ACHN (cell line): ENCODE data around the gene CAB39.

ENCODE experiments used
- DNase-seq: peaks from one replicate; pipeline ENCODE4 v3.0.0-alpha.2; 2015
- in situ Hi-C: cut with HindIII; loops from 2 replicates; pipeline ENCODE4 v1.10.0; 2017; ENCODE audit warnings: low sequenced_read_pairs, low pct_ligation_motif_present, low pct_unique_long_range_greater_than_20kb

Gene CAB39

DNA sequence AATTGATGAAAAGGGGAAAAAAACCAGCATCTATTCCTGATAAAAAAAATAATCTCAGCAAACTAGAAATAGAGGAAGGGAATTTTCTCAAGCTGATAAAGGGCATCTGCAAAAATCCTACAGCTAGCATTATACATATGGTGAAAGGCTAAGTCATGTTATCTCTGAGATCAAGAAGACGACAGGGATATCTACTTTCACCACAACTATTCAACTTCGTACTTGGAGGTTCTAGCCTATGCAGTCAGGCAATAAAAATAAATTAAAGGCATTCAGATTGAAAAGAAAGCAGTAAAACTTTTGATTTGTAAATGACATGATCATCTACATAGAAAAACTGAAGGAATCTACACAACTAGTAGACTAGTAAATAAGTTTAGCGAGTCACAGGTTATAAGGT lies 58.2 kb downstream of the CAB39 start:
- in situ Hi-C loops: no loop called here
- DNase-seq: no peak

DNA sequence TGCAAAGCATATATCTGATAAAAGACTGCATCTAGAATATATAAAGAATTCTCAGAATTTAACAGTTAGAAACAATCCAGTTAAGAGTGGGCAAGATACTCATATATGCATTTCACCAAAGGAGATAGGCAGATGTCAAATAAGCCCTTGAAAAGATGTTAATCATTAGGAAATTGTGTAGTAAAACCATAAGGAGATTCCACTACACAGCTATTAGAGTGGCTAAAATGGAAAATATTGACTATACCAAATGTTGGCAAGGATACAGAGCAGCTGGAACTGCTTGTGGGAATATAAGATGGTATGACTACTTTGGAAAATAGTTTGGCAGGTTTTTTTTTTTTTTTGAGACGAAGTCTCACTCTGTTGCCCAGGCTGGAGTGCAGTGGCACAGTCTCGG lies 59.5 kb downstream of the CAB39 start:
- in situ Hi-C loops: no loop called here

DNA sequence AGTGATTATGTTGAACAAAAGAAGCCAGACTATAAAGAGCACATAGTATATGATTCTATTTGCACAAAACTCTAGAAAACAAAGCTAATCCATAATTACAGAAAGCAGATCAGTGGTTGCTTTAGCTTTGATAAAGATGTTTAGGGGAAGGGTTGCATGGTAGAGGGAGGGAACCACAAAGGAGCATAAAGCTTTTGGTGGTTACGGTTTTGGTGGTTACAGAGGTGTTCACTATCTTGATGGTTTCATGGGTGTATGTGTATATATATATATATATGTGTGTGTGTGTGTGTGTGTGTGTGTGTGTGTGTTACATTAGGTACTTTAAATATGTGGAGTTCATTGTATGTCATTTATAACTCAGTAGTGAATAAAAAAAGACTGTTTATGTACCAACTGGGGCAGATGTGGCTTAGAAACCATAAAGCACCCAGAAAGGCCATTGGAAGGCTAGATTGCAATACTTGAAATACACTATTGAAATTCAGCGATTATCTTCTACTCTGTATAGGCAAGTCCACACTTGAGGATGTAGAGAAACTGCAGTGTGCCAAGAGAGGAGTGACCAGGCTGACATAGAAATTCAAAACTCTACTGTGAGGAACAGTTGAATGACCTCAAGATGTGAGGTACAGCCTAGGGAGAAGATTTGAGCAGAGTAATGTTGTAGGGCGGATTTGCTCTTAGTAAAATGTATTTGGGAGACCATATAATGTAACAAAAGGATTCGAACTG lies 60.6 kb downstream of the CAB39 start:
- no peak for DNase-seq
- in situ Hi-C loops: no loop called here

More for the DNA sequence above, 59.5 kb downstream of the CAB39 start:
- no peak for DNase-seq

DNA sequence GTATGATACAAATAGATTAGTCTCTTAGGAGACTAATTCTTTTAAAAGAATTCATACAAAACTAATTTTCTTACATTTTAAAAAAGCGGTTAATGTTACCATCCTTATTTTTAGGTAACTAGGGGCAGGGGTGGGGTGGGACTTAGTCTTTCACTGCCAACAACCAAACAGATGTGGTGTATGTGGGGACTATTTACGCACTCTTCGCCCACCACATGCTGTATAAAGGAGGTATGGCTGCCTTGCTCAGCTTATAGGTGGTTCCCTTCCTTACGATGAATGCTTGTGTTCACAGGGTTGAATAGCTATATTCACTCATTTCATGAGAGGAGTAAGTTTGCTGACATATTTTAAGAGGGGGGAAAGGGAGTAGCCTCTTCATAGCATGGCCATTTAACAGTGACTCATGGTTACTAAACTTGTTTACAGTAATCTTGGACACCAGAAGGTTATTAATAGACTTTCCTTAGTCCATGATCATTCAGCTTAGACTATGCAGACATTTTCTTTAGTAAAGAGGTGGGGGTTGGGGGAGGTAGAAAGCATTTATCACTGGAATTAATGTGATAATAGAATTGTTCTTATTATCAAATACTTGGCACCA lies 61.8 kb downstream of the CAB39 start:
- in situ Hi-C loops: no loop called here
- no peak for DNase-seq

DNA sequence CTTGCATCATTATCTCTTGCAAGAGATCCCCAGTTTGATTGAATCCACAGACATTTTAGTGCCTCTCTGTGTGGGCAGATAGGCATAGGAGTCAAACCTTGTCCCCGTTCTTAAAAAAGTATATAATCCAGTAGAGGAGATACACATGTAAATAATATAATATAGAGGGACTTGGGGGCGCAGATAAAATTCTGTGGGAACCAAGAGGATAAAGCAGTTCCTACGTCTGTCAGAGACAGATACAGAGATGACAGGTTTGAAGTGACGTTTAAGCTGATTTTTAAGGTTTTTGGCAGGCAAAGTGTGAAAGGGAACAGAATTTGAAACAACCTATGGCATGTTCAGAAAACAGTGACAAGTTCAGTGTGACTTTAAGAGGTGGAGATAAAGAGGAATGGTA lies 63.1 kb downstream of the CAB39 start:
- no peak for DNase-seq
- in situ Hi-C loops: no loop called here

DNA sequence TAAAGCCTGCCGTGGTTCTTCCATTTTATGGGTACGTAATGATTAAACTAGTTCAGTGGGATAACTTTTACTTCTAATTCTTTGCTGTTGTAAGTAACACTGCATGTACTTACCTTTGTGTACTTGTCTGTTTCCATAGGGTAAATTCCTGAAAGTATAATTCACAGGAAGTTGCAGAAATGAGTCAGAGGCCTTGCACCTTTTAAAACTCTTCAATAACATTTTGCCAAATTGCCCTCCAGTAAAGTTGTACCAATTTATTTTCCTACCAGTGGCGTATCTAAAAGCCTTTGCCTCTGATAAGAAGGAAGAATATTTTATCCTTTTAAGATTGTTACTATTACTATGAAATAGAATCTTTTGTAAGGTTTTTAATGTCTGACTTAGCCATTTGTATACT lies 65.1 kb downstream of the CAB39 start:
- in situ Hi-C loops: no loop called here
- DNase-seq: no peak

DNA sequence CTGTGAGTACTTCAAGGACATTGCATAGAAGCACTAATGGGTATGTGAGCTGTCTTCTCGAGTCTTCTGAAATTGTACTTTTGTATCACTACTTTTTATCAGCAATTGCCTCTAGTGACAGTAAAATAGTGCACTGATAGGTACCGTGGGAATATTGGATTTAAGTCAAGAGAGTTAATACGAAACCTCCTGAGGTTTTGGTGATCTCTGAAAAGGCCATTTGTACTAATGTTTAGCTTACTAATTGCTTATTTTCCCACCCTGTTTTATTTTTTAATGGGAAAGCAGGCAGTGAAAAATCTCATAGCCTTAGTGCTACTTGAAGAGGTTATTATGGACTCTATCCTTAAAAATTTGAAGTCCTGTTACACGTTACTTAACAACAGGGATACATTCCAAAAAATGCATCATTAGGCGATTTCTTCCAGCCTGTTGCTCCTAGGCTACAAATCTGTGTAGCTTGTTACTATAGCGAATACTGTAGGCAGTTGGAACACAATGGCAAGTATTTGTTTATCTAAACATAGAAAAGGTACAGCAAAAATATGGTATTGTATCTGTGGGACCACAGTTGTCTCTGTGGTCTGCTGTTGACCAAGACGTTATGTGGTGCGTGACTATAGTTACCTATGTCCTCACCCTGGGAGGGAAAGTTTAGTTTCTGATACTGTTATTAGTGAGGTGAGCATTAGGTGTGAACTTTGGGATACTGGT lies 65.9 kb downstream of the CAB39 start:
- DNase-seq: no peak
- in situ Hi-C loops: no loop called here

DNA sequence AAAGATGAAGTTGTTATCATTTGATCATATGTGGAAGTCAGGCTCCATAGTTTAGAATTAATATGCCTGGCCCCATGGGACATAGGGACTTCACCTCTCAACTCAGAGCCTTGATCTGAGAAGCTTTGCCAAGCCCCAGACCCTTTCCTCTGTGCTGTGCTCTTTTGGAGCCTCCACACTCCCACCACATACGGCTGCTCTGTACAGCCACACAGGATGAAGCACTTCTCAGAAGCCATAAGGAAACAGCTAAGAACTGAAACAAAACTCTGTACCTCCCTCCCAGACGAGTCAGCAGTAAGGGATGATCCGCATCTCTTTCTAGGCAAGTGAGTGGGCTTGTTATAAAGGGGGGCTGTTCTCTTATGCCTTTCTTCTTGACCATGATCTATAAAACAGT lies 66.5 kb downstream of the CAB39 start:
- DNase-seq: no peak
- in situ Hi-C loops: no loop called here

DNA sequence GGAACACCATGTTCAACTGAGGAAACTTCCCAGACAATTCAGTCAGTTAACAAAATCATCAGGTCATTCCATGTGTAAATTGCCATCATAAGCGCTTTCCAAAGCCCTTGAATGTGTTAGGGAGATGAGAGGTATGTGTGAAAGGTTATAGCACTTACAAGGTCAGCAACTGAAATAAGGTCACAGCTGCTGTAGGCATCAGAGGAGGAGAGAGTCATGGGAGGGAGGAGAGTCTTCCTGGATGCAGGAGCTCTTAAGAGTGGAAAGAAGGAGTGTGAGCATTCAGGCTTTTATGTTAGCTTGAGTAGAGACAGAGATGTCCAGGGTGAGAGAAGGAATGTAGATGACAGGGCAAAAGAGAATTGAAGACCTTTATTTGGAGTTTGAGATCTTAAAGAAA lies 67.0 kb downstream of the CAB39 start:
- DNase-seq: no peak
- in situ Hi-C loops: no loop called here

DNA sequence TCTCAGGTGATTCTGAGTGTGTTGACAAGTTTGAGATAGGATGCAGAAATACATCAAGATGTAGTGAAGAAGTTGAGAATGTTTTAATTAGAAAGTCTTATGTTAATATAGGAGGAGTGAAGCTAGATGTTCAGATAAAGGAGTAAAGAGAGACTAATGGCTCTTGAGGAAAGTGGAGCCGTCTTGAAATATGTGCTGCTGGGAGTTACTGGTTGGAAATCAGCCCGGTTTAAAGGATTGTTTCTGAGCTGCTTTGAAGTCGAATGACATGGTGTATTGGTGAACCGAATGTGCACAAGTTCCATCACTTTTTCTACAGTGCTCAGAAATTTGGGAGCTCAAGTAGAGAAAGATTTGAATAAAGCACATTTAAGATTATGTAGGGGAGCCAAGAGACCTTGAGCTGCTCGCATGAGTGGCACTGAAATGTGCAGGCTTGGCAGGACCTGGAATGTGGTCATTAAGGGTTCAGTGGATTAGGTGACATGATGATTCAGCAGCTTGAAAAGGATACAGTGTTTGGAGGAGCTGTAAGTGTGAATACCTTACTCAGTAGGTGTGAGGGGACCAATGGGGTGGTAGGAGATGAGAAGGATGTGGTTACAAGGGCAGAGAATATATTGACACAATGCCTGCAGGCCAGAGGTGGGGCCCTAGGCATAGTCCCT lies 68.6 kb downstream of the CAB39 start:
- in situ Hi-C loops: no loop called here
- peak; percentile 96 for DNase-seq

DNA sequence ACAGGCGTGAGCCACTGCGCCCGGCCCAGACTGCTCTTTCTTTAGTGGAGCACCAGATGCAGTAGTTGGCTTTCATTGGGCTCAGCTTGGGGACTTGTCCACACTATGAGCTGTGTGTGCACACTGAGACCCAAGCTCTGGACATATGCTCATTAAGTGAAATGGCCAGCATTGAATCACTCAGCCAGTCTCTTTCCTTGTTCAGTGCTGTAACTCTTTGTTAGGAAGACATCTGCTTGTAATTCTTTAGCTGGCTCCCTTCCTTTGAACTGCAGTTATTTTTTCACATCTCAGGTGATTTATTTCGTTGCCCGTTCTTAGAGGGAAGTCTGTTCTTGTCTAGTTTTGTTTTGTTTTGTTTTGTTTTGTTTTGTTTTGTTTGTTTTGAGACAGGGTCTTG lies 70.5 kb downstream of the CAB39 start:
- in situ Hi-C loops: no loop called here
- DNase-seq: no peak

DNA sequence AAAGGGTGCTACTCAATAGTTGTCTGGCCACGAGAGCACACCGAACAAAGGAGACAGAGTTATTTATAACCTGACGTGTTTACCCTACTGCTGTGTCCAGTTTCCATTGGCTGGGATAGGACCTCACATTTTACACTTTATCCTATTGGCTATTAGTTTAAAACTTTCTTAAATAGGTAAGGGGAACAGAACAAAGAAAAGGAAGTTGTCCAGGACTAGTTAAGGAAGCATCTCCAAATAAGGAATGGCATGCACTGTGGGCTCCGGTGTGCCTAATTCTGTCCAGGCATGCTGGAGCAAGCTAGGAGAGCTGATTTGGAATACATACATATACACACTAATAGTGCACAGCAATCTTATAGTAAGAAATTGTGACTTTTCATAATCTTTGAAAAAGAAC lies 72.2 kb downstream of the CAB39 start:
- in situ Hi-C loops: no loop called here
- no peak for DNase-seq

DNA sequence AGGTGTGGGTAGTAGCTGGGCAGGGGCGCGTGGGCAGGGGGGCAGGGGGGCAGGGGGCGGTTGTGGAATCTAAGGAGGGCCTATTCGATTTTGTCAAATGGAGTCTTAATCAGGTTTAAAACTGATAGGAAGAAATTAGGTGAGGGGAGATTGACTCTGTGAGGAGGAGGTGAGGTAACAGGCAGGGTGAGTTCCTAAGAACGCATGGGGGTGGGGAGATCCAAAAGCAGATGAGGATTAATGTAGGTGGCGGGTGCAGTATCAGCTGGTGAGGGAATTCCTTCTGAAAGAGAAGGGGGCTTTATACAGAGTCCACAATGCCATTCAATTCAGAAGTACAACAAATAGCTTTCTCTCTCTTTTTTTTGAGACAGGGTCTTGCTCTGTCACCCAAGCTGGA lies 72.7 kb downstream of the CAB39 start:
- no peak for DNase-seq
- in situ Hi-C loops: no loop called here

DNA sequence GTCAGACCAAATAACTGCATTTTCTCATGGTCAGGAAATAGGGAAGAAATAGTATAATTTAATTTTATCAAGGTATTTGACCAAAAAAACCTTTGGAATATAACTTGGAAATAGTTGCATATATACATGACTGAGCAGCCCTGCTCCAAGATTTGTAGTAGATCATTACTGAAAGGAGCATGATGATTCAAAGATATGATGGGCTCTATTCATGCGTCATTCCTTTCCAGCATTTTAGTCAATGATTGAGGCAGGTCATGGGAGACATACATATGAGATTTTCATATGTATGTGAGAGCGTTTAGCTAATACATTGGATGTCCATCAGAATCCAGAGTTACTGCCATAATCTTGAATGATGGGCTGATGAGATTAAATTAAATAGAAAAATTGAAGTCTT lies 74.5 kb downstream of the CAB39 start:
- in situ Hi-C loops: no loop called here
- peak; percentile 76 for DNase-seq

DNA sequence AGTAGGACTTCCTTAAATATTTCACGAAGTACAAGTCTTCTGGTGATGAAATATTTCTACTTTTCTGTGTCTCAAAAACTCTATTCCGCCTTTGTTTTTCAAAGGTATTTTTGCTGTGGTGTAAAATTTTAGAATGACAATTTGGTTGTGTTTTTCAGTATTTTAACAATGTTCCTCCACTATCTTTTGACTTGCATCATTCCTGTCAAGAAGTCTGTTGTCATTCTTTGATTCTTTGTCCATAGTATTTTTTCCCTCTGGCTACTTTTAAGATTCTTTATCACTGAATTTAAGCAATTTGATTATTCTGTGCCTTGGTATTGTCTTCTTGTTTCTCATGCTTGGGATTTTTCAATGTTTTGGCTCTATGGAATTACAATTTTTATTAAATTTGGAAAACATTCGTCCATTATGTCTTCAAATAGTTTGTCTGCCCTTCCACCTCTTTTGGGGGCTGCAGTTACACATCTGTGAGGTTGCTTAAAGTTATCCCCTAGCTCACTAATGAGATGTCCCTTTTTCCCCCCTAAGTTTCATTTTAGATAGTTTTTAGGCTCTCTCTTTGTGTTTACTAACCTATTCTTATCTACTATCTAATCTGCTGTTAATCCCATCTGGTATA lies 76.0 kb downstream of the CAB39 start:
- in situ Hi-C loops: no loop called here
- no peak for DNase-seq

DNA sequence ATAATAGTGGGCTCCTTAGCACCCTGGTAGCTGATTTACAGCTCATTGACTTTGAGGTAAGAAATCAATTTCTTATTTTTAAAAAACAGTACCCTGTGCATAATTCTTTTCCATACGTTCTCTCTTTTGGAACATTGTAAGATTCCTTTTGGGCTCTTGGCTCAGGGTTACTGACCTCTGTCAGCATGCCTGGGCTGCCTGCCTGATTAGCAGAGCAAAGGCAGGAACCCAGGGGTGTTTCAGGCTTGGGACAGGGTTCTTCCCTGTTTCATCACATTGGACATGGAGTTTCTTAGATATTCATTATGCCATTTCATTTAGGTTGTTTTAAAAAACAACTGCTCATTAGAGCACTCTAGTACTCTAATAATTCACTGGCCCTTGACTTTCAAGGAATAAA lies 78.3 kb downstream of the CAB39 start:
- DNase-seq: no peak
- in situ Hi-C loops: no loop called here

DNA sequence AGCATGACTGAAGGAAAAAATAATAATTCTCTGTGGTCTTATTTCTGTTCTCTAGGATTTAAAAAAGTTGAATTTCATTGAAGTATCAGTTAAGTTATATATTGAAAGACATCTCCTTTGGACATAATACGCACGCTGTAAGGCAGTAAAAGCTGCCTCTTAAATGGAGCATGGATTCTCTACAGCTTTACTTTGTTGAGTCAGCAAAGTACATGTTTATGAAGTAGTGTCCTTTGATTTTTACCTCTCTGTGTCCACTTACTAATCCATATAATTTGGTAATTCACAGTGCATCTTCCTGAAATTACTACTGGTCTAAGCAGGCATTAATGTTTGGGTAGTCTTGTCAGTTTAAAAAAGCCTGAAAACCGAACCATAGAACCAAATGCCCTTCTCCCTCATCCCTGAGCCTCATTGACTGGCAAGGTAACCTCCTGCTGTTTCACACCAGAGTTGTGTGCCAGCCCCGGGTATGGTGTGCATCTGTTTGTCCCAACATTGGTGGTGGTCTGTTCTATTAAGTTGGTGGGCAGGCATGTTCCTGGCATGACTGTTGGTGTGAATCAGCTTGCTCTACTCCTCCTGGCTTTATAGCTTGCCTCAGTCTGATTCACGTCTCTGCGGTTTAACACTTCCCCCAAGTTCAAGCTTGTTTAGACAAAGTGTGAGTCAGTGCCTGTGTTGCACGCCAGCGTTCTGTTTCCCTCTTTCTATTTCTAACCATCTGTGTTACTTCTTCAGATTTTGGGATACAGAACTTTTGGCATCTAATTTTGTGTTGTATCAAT lies 81.1 kb downstream of the CAB39 start:
- peak; percentile 99 for DNase-seq
- in situ Hi-C loops: no loop called here

DNA sequence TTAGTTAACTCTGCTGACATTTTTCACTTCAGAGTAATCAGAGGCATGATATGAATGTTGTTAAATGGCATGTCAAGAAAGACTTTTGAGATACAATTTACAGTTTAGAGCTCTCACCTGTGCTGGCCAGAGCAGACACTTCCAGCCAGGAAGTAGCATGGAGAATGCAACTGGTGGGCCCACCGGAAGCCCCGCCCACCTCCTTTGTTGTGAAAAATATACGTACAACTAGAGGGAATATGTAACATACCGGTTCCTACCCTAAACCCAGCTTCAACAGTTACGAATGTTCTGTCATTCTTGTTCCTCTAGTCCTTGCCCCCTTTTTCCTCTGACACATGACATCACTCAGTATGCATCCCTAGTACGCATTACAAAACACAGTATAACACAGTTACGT lies 81.9 kb downstream of the CAB39 start:
- DNase-seq: peak; percentile 37
- in situ Hi-C loops: no loop called here
